HuH-7.5 (cell line): ENCODE data around the gene GABPA.
A peak's percentile ranks its signal among the peaks of the same experiment; 100 is the strongest.
"Not testable (repeated sequence)": the region's sequence is repeated elsewhere in the genome, so short reads cannot be mapped to it uniquely, and the experiment has no call there.

ENCODE experiments used
- DNase-seq: peaks from one replicate; pipeline ENCODE4 v3.0.0; 2011; ENCODE audit warnings: low spot score

The GABPA gene

GRCh38 chr21:25742900-25743299 lies 8.1 kb downstream of the GABPA start:
- no peak for DNase-seq

DNA sequence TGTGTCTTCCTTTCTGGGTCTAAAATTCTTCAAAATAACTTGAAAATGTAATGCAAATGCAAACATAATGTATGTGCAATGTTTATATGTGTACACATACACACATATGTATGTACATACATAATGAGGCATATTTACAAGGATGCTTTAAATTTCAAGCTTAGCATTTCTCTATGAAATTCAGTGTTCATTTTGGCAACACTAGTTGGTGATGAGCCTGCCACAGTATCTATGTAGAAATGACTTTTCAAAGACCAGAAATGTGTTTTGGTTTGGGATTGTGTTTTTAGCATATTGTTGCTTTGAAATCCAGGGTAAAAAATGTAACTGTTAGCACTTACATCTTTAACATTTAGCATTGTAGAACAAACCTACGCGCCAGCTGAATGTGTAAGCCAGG lies 10.1 kb downstream of the GABPA start:
- DNase-seq: no peak

GRCh38 chr21:25750085-25750484 lies 15.3 kb downstream of the GABPA start:
- no peak for DNase-seq

- DNase-seq: no peak
Measured at GRCh38 chr21:25752416-25752815, 17.6 kb downstream of the GABPA start.

DNA sequence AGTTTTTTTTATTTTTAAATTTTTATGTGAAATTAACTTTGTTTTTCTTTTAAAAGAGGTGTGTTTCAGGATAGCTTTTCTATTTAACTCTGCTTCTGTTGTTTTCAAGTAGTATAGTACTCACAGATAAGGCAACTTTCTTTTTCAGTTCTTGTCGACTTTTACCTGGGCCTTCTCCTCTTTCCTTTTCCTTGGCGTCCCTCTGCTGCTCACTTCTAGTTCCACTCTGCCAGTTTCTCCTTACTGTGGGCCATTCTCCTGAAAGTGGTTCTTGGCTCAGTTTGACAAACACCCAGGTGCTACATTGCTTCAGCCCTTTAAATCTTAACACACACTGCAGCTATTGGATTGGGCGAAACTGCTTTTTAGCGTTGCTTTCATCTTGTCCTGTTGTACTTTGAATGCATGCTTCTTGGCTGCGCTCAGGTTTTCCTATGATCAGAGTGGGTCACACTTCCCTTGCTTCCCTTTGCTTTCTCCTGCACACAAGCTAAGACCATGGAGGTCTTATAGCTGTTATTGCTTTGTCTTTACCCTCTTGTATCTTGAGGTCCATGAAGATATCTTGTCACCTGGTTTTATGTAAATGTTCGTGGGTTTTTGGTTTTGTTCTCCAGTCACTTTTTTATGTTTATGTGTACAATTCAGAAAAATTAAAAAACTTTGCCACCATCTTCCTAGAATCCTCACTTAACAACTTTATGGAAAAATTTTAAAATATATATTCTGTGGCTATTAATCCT lies 21.6 kb downstream of the GABPA start:
- no peak for DNase-seq

DNA sequence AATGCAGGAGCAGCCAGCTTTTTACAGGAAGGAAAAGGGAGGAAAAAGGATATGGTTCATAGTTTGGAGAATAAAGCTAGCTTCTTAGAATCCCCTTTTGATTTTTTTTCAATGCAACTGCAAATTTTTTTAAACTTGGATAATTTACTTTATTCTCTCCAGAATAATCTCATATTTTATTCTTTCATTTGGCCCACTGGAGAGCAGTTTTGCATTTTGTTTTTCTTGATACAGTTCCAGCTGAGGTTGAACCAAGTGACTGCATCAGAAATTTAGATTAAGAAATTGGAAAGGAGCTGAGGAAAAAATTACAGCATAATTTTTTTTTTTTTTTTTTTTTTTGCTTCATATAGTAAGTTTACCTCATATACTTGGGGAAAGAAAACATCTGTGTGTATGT lies 22.8 kb downstream of the GABPA start:
- no peak for DNase-seq

GRCh38 chr21:25759573-25759972 lies 24.8 kb downstream of the GABPA start:
- DNase-seq: no peak

DNA sequence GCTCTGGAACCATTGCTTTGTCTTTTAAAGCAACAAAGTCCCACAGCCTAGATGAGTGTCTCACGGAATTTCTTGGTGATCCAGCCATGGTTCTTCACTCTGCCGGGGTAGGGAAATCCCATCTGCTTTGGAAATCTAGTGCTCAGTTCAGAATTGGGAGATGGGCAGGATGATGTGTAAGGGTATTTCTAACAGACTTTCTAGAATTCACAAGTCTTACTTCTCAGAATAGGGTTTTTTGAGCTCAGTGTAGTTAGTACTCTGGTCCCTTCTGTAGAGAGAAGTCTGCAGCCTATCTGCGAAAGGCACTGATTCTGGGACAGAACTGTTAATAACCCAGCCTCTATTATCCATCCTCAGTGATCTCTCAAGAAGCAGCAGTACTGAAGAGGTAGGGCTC lies 25.3 kb downstream of the GABPA start:
- no peak for DNase-seq

GRCh38 chr21:25760677-25761076 lies 25.9 kb downstream of the GABPA start:
- no peak for DNase-seq

DNA sequence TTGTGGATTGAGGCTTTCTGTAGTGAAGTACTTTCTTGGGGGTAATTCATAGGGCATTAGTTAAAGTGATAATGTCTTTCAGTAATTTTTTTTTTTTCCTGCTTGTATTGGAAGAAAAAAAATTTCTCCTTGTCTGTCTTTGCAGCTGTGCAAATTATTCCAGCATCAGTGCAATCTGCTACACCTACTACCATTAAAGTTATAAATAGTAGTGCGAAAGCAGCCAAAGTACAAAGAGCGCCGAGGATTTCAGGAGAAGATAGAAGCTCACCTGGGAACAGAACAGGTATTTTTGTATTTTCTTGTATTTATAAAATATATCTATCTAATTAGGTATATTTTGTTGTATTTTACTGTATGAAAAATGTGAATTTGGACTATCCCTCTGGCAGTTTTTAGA lies 29.3 kb downstream of the GABPA start:
- no peak for DNase-seq

DNA sequence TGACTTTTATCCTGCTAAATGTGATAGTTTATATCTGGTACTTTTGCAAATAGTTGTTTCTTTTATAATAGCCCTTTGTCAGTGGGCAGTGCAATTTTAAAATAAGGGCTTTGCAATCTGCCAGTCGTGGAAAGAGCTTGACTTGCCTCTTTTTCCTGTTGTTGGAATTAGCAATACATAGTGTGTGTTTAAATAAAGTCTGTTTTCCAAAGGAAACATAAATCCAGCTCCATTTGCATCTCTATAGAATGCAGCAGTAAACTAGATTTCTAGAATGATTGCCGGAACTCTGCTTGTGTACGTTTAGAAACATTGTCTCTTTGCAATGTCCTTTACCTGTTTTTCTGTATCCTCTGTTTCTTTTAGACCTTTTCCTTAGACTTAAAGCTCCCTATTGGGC lies 33.1 kb downstream of the GABPA start:
- DNase-seq: no peak

DNA sequence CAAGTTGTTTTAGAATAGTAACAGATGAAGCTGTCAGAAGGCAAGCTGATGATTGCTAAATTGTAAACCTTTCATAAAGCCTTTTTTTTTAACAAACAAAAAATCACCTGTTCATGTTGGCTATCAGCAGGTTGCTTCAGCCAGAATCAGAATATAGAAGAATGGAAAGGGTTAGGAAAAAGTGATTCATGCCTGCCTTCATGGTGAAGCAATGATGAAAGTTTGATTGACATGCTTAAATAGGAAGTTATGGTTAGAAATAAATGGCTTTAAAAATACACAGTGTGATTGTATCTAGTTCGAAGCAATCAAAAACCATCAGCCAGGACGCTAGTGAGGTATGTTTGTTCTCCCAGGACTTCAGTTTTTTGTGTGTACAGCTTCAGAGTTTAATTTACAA lies 37.9 kb downstream of the GABPA start:
- no peak for DNase-seq

DNA sequence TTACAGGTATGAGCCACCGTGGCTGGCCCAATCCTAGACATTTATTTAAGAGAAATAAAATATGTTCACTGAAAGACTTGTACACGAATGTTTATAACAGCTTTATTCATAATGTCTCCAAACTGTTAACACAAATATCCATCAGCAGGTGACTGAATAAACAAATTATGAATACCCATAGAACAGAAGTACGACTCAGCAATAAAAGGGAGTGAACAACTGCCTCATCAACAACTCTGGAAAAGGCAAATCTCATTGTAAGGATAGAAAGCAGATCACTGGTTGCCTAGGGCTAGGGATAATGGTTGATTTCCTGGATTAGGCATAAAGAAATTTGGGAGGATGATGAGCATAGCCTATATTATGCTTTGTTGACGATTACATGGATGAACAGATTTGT lies 41.7 kb downstream of the GABPA start:
- DNase-seq: no peak

GRCh38 chr21:25778126-25778875 lies 43.5 kb downstream of the GABPA start:
- DNase-seq: not testable (repeated sequence)

DNA sequence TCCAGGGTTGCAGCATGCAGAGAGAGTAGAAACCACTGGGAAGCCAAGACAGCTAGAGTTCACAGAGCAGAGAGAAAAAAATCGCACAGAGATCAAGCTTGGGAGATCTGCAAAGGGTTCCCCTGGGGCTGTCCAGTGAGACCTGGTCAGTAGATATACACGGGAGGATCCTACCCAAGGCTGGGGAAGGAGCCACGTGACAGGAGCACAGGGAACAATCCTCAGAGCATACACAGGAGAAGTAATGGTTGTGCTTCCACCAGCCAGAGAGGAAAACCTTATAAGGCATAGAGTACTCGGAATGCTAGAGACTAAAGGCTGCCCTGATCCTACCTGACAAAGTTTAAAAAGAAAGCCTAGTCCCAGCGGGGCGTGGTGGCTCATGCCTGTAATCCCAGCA lies 53.9 kb downstream of the GABPA start:
- DNase-seq: no peak

GRCh38 chr21:25790122-25790877 lies 55.5 kb downstream of the GABPA start:
- peak; percentile 28 for DNase-seq

DNA sequence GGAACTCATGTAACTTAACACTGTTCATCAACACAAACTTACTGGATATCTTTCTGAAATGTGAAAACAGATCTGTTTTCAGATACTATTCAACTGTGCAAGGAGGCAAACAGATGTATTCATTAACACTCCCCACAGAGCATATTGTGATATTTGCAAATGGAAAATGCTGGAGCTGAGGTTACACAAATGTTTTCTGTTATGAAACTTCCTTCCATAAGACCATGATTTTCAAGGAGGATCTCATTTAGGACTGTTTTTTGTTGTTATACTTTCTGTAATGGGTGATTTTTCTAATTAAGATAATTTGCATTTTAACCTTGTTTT lies 56.1 kb downstream of the GABPA start:
- no peak for DNase-seq

DNA sequence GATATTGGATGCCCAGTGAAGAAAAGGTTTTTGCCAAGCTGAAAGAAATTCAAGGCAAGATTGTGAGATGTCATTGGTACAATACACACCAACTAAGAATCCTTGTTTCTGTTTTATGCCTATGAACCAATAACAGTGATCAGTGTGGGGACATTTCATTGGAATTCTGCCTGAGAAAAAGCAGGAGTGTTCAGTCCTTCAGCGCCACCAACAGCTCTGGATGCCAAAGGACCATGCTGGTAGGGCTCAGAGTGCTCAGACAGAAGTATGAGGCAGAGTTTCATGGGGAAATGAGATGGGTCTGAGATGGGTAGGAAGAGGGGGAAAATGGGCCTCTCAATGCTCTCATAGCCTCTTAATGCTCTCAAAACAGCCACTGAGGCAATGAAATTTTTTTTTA lies 56.5 kb downstream of the GABPA start:
- no peak for DNase-seq

- DNase-seq: peak; percentile 30
Measured at GRCh38 chr21:25801217-25802014, 66.6 kb downstream of the GABPA start.

GRCh38 chr21:25806060-25806459 lies 71.3 kb downstream of the GABPA start:
- no peak for DNase-seq

DNA sequence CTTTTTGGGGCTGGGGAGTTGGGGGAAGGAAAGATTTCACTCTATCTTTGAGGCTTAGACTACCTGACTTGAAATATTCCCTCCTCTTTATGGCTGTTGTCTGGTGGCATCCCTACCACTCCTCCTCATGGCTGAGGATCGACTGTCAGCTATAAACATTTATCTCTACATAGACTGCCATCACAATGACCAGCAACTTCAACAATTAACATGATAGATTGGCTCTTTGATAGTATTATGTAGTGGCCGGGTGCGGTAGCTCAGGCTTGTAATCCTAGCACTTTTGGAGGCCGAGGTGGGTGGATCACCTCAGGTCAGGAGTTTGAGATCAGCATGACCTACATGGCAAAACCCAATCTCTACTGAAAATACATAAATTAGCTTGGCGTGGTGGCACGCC lies 72.4 kb downstream of the GABPA start:
- DNase-seq: no peak

DNA sequence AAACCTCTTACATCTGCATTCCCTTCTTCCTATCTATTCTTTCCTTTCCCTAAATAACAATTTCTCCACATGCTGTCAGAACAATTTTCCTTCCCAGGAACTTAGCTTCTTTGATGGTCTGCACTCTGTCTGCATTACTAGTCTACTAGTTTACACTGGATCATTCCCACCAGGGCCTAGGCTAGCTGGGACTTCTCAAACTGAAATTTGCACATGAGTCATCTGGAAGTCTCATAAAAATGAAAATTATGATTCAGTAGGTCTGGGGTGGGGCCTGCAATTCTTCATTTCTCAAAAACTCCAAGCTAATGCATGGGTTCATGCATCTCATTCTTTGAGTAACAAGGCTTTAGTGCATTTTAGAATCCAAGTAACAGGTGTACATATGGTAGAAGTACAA lies 74.2 kb downstream of the GABPA start:
- no peak for DNase-seq
